ENCODE data around the gene TACR3. TPM values are rescaled to one million over a fixed set of nuclear protein-coding genes. Genes with fewer than 3 reads are reported as not detected.
A peak's percentile ranks its signal among the peaks of the same experiment; 100 is the strongest.

Gene TACR3
- total RNA-seq (2021), result not detected in 2 replicates
- Bru-seq, nascent RNA, result percentile 8 among the genes with signal in this experiment
- BruChase-seq, experiment 1, labeled RNA remaining after a 2-hour chase, result percentile 4 among the genes with signal in this experiment
- percentile 1 among the genes with signal in this experiment for BruChase-seq, experiment 2, labeled RNA remaining after a 6-hour chase
- long read RNA-seq, result 0 reads

GRCh38 chr4:103719830-103720207 lies at the start of gene TACR3:
TACR3 (minus strand) TSS chr4:103719985; CDS start chr4:103719675, 310 bp downstream.
- Histone ChIP-seq H3K4me2 (no peak within 1 kb of the TSS), H3K9me2 (ENCODE audit: insufficient read depth) (no peaks in the 10 kb centered on the region), H3K9me3 (ENCODE audit: insufficient read depth, low read depth) (no peaks in the 10 kb centered on the region), H3F3A (ENCODE audit: insufficient read depth, low read depth) (no peaks in the 10 kb centered on the region), H4K20me1 (ENCODE audit: insufficient read depth) (no peaks in the 10 kb centered on the region), H3K79me2 (ENCODE audit: low read depth) (no peaks in the 10 kb centered on the region), H2AFZ (no peak within 1 kb of the TSS), H3K36me3 (ENCODE audit: low read depth) (no peaks in the 10 kb centered on the region), H3K4me1 (replicated peaks; ENCODE audit: insufficient read depth) (no peaks in the 10 kb centered on the region), H3K27ac (no peak within 1 kb of the TSS), H3K4me3 (no peak within 1 kb of the TSS), H3K27me3 (ENCODE audit: insufficient read depth, low read depth) (no peaks in the 10 kb centered on the region)
- CTCF ChIA-PET, result no interaction called here
- DNase-seq, result no peak
- POLR2A ChIA-PET (ENCODE audit: unreplicated experiment), result no interaction called here
- intact Hi-C loops (cut with micrococcal nuclease; ENCODE audit: unreplicated experiment), result no loop called here
- TF ChIP-seq EZH2 (IDR thresholded peaks at IDR 0.05; ENCODE audit: low read depth), result no peak
- no peak for TF ChIP-seq CTCF (conservative IDR thresholded peaks at IDR 0.05)
- BruUV-seq (replicated peaks), result no TSS peak

- CTCF ChIA-PET, result no interaction called here
- Histone ChIP-seq H3K4me1 (replicated peaks; ENCODE audit: insufficient read depth) (no peaks in the 10 kb centered on the region), H3K36me3 (ENCODE audit: low read depth) (no peaks in the 10 kb centered on the region), H3K9me3 (ENCODE audit: insufficient read depth, low read depth) (no peaks in the 10 kb centered on the region), H3K79me2 (ENCODE audit: low read depth) (no peaks in the 10 kb centered on the region), H4K20me1 (ENCODE audit: insufficient read depth) (no peaks in the 10 kb centered on the region), H3K4me3 (no peak overlapping the region), H3K27ac (no peak overlapping the region), H3F3A (ENCODE audit: insufficient read depth, low read depth) (no peaks in the 10 kb centered on the region), H3K27me3 (ENCODE audit: insufficient read depth, low read depth) (no peaks in the 10 kb centered on the region), H3K4me2 (no peak overlapping the region), H3K9me2 (ENCODE audit: insufficient read depth) (no peaks in the 10 kb centered on the region), H2AFZ (no peak overlapping the region)
- POLR2A ChIA-PET (ENCODE audit: unreplicated experiment), result no interaction called here
- no peak for DNase-seq
- TF ChIP-seq CTCF (conservative IDR thresholded peaks at IDR 0.05) (no peak), EZH2 (IDR thresholded peaks at IDR 0.05; ENCODE audit: low read depth) (no peak)
- BruUV-seq (replicated peaks), result no TSS peak
- intact Hi-C loops (cut with micrococcal nuclease; ENCODE audit: unreplicated experiment), result no loop called here
These were observed 37.8 kb upstream of the TACR3 start for GRCh38 chr4:103757631-103758030.

- intact Hi-C loops (cut with micrococcal nuclease; ENCODE audit: unreplicated experiment), result no loop called here
- CTCF ChIA-PET, result interaction anchor here (0.6 kb wide), 1 partner anchor 52 kb away, joined by 4 read pairs; no protein-coding TSS in a partner anchor
- no TSS peak for BruUV-seq (replicated peaks)
- Histone ChIP-seq H3F3A (ENCODE audit: insufficient read depth, low read depth) (no peaks in the 10 kb centered on the region), H3K4me3 (no peak overlapping the region), H4K20me1 (ENCODE audit: insufficient read depth) (no peaks in the 10 kb centered on the region), H3K36me3 (ENCODE audit: low read depth) (no peaks in the 10 kb centered on the region), H3K27ac (no peak overlapping the region), H3K79me2 (ENCODE audit: low read depth) (no peaks in the 10 kb centered on the region), H3K9me2 (ENCODE audit: insufficient read depth) (no peaks in the 10 kb centered on the region), H3K9me3 (ENCODE audit: insufficient read depth, low read depth) (no peaks in the 10 kb centered on the region), H3K4me2 (no peak overlapping the region), H2AFZ (no peak overlapping the region), H3K27me3 (ENCODE audit: insufficient read depth, low read depth) (no peaks in the 10 kb centered on the region), H3K4me1 (replicated peaks; ENCODE audit: insufficient read depth) (no peaks in the 10 kb centered on the region)
- TF ChIP-seq EZH2 (IDR thresholded peaks at IDR 0.05; ENCODE audit: low read depth) (no peak), CTCF (conservative IDR thresholded peaks at IDR 0.05) (no peak)
- no peak for DNase-seq
- POLR2A ChIA-PET (ENCODE audit: unreplicated experiment), result no interaction called here
These were observed 37.0 kb upstream of the TACR3 start for GRCh38 chr4:103756741-103757140.

Measured in PC-9 (cell line).